ENCODE measurements around the gene ZNF32. TPM values are rescaled to one million over a fixed set of nuclear protein-coding genes. Genes with fewer than 3 reads are reported as not detected.

The ZNF32 gene
- polyA plus RNA-seq, 3 donors, result 76.3 to 78.0 (median 77.5) TPM

DNA sequence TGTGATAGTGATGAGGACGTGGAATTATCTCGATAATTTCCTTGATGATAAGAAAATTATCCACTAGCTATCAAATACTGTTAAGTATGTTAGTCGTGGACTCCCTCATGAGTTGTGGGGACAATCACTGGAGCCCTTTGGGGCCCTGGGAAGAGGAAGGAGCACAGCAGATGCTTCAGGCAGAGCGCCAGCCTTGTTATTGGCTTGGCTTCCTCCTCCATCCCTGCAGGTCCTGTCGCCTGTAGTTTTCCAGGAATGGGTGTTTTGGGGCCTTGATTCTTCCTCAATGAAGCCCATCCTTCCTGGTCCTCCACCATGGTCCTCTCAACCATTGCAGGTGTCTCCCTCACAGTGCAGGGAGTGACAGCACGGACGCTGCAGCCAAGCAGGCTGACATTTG, 32.5 kb upstream of the ZNF32 start:
- DNase-seq (ENCODE audit: low read depth in 3 of 3, low spot score in 2 of 3), result no peak

DNA sequence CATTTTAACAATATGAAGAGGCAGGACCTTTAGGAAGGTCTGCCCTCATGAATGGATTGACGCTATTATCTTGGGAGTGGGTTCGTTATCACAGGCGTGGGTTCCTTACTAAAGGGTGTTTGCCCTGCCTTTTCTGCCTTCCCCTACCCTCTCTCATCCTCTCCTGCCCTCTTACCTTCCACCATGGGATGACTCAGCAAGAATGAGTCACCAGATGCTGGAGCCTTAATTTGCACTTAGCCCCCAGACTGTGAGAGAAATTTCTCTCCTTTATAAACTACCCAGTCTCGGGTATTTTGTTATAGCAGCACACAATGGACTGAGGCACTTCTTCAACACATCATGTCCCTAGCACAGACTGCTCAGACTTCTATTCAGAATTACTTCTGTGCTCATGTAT, 31.4 kb upstream of the ZNF32 start:
- DNase-seq (ENCODE audit: low read depth in 3 of 3, low spot score in 2 of 3), result no peak

GRCh38 chr10:43679509-43679908, 30.8 kb upstream of the ZNF32 start:
- no peak for DNase-seq (ENCODE audit: low read depth in 3 of 3, low spot score in 2 of 3)

DNA sequence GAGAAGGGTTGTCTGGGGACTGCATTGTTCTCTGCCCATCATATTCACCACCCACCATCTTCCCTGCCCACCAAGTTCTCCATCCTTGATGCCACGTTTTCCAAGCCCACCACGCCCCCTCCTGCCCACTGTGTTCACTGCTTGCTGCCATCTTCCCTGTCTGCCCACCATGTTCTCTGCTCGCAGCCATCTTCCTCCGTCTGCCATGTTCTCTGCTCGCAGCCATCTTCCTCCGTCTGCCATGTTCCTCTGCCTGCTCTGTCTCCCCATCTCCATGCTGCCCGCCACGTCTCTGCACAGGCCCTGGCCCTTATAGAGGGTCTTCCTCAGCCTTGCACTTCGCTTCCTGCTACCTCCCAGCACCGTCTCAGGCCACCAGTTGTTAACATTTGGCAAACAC, 30.0 kb upstream of the ZNF32 start:
- DNase-seq (ENCODE audit: low read depth in 3 of 3, low spot score in 2 of 3), result no peak

- DNase-seq (ENCODE audit: low read depth in 3 of 3, low spot score in 2 of 3), result no peak
Measured at GRCh38 chr10:43676901-43677300, 28.2 kb upstream of the ZNF32 start.

- no peak for DNase-seq (ENCODE audit: low read depth in 3 of 3, low spot score in 2 of 3)
Measured at GRCh38 chr10:43676331-43676730, 27.6 kb upstream of the ZNF32 start.

DNA sequence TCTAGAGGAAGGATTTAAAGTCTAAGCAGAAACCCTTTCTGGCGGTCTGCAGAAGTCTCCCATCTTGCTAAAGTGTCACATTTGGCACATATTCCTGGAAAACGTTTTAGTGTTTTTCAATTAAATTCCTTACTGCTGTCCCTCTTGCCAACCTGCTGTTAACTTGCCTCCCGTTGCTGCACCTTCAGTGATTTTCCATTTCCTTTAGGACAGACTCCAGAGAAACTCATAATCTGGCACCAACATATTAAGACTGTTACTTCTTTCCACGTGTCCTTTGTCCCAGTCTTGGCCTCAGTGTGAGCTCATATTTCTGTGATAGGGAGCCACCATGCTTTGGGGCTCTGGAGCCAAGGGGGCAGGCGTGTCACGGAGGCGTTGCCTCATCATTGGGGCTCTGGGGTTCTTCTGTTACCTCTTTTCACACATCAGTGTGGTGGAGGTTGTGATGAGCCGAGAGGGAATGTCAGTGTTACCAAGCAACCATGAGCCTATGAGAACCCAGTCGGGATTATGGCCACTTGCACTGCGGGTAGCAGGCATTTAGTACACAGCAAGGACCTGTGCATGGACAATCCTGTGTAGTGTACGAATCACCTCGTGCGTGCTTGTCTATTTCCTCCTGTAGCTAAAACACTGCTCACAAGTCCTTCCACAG, 26.0 kb upstream of the ZNF32 start:
- DNase-seq (ENCODE audit: low read depth in 3 of 3, low spot score in 2 of 3), result no peak

- no peak for DNase-seq (ENCODE audit: low read depth in 3 of 3, low spot score in 2 of 3)
Measured at GRCh38 chr10:43673471-43673870, 24.8 kb upstream of the ZNF32 start.

DNA sequence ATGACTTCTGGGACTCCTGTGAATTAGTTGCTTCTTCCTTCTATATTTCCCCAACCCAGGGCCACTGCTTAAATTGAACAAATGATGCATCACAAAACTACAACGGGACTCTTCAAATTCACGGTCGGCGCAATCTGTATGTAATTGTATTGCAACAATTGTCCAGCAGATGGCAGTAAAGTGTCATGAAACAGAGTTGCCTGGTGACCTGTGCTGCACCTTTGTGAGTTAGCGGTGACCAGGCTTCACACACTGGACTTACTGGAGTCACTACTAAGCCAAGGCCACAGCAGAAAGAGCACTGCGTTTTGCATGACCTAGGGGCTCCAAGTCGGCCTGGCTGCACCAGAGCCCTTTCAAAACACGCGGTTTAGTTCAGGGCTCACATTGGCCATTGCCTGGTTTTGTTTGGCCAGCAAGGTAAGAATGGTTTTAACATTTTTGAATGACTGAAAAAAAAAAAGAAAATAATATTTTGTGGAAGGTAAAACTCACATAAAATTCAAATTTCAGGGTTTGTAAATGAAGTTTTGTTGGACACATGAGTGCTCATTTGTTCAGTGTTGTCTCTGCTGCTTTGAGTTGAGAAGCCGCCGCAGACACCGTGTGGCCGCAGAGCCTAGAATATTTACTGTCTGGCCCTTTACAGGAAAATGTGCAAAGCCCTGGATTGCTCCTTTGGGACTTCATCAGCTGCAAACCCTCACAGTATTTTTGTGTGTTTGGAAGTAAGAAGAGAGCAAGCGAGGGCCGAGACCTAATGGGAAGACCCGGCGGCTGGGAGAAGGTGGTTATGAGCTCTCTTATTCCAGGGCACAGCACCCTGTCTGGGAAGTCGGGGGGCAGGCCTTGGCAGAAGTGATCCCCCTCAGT, 23.2 kb upstream of the ZNF32 start:
- peak in 1 of 3 donors; percentile 61 for DNase-seq (ENCODE audit: low read depth in 3 of 3, low spot score in 2 of 3)

DNA sequence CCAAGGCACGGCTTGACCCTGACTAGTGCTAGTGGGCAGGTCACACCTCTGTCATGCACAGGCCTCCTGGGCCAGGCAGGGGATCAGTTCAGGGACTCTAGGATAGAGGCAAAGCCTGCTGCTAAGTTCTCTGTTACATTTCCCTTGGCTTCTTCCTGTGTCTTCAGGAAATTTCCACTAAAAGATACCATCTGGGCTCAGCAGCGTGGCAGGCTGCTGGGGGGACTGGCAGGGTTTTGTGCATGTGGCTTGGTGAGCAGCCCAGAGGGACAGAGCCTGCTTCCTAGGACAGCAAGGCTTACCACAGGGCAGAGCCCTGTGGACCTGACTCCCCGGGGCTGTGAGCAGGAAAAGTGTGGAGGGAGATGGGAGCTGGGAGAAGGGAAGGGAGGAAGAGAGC, 20.7 kb upstream of the ZNF32 start:
- DNase-seq (ENCODE audit: low read depth in 3 of 3, low spot score in 2 of 3), result no peak

DNA sequence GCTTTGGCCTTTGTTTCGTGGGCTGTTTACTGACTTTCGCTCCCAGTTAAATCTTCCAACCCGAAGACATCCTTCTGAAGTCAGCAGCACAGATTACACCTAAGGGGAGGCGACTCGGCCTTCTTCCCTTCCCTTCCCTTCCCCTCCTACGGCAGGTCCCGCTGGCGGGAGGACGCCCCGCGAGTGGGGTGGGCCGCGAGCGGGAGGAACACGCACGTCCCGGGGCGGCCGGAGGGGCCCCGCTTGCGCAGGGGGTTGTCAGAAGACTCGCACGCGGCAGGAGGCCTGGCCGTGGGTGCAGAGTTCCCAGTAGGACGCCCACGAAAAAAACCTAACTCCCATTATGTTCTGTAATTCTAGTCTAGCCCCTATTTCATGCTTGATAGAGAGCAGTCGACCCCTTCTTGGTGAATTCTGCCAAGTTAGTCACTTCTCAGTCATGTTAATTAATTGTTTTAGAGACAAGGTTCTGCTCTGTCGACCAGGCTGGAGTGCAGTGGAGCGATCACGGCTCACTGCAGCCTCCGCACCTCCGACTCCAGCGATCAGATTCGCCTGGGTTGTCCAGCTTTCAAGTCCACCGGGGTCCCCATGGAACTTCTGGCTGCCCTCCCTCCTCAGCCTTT, 19.2 kb upstream of the ZNF32 start:
- no peak for DNase-seq (ENCODE audit: low read depth in 3 of 3, low spot score in 2 of 3)

GRCh38 chr10:43667317-43667731, 18.6 kb upstream of the ZNF32 start:
- DNase-seq (ENCODE audit: low read depth in 3 of 3, low spot score in 2 of 3), result no peak

GRCh38 chr10:43666552-43666951, 17.9 kb upstream of the ZNF32 start:
- DNase-seq (ENCODE audit: low read depth in 3 of 3, low spot score in 2 of 3), result no peak

DNA sequence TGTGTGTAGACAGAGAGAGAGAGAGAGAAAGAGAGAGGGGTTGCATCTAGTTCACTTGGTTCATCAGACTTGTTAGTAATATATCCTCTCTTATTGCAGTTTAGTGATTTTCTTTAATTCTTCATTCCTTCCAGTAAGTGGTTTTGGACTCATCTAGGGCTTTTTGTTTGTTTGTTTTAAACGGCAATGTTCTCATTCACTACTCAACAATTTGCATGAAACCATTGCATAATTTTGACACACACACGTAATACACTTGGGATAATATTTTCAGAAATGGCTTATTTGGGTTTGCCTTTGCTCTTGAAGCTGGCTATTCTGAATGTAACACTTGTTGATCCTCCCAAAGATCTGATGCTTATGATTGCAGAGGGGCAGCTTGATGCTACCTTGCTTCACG, 16.4 kb upstream of the ZNF32 start:
- DNase-seq (ENCODE audit: low read depth in 3 of 3, low spot score in 2 of 3), result no peak

DNA sequence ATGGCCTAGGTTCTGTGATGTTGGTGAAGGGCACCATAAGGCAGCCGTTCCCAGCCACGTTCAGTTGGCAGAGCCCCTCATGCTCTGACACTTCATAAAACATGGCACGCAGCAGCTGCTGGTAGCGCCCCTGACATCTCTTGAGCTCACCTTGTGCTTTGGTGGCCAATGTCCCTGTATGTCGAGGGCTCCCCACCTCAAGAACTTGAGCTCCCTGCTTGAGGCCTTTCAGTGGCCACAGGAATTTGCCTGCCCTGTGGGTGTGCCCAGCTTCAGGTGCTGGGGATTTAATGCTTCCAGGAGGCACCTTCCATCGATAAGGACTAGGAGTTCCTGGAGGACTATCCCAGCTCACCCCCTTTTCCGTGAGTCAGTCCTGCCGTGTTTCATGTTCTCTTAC, 9.5 kb upstream of the ZNF32 start:
- DNase-seq (ENCODE audit: low read depth in 3 of 3, low spot score in 2 of 3), result no peak

DNA sequence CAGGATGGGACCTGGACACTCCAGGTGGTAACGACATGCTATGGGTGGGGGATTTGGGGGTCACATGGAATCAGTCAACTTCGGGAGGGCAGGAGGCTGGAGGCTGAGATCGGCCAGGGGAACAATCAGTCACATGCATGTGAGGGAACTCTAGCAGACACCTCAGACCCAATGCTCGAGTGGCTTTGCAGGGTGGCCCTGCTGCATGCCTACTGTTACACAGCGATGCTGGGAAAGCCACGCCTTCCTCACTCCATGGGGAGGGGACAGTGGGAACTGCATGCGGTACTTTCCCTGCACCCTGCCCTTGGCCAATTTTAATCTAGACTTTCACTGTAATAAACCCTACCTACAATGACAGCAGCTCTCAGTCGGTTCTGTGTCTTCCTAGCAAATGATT, 6.6 kb upstream of the ZNF32 start:
- no peak for DNase-seq (ENCODE audit: low read depth in 3 of 3, low spot score in 2 of 3)

- DNase-seq (ENCODE audit: low read depth in 3 of 3, low spot score in 2 of 3), result no peak
Measured at GRCh38 chr10:43653746-43654145, 5.1 kb upstream of the ZNF32 start.

DNA sequence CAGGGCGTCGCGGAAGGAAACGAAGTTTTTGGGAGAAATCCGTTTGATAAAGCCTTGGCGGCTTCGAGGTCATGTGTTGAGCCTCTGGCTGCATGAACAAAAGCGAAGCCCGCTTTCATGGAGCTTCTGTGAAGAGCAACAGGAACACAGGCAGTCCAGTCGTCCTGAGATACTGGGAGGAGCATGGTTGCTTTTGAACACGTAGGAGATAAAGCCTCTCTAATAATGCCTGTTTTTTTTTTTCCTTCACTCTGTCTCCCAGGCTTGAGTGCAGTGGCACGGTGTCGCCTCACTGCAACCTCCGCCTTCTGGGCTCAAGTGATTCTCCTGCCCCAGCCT, 473 bp upstream of the ZNF32 start:
- peak in 1 of 3 donors; percentile 41 for DNase-seq (ENCODE audit: low read depth in 3 of 3, low spot score in 2 of 3)

DNA sequence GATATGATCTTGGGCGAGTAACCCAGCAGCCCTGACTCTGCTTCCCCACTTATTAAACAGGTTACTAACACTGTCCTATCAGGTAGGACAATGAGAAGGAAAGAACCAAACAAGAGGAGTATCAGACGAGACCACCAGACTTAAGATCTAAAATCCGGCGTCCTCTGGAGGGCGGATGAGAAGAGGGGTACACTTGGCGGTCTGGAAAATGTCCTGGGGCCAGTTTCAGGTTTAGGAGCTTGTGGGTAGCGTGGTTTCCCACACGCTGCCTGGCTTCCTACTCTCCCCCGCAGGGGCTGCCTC, 635 bp downstream of the ZNF32 start:
- no peak for DNase-seq (ENCODE audit: low read depth in 3 of 3, low spot score in 2 of 3)

DNA sequence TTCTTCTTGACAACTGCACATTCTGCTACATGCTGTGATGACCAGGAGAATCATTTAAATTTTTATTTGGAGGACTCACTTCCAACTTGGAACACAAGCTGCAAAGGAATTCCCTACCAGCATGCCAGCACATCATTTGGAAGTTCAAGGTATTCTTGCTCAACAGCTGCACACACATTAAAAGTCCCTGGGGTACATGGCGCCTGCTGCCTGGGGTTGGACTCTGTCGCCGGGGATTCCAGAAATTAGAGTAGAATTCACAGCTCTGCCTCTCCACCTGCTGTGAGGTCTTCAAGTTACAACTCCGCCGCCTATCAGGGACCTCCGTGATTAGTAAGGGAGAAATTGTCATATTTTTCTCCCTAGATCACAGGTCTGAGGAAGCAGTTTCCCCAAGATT, 1.1 kb downstream of the ZNF32 start:
- no peak for DNase-seq (ENCODE audit: low read depth in 3 of 3, low spot score in 2 of 3)

DNA sequence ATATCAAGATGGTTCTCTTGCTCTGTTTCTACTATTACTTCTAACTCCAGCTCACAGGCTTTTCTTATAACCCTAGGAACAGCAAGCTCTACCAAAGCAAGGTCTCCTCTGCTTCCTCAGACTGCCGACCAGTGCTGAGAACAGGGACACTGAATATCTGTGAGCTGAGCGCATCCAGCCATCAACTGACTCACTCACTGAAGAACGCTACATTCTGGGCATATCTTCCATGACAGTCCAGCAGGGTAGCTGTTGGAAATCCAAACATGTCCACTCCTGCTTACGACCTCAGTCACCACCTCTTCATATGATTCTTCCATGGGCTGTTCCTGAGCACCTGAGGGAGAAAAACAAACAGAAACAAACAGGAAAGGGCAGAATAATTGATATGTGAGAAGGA, 2.8 kb downstream of the ZNF32 start:
- no peak for DNase-seq (ENCODE audit: low read depth in 3 of 3, low spot score in 2 of 3)

- DNase-seq (ENCODE audit: low read depth in 3 of 3, low spot score in 2 of 3), result no peak
Measured at GRCh38 chr10:43644252-43644651, 4.4 kb downstream of the ZNF32 start.
